Measurements from ENCODE around the gene IL15.

GRCh38 chr4:141761926-141762325 lies 125.5 kb downstream of the IL15 start:
- TF ChIP-seq POLR2A (IDR thresholded peaks at IDR 0.05), result no peak
- TF ChIP-seq CTCF (IDR thresholded peaks at IDR 0.05), result no peak
- TF ChIP-seq POLR2AphosphoS5 (IDR thresholded peaks at IDR 0.05), result no peak

Data from stomach (tissue), 4 donors.